Measurements from ENCODE around the gene CHRNA3.

The CHRNA3 gene

GRCh38 chr15:78620527-78621421 is at the start of gene CHRNA3:
Gene CHRNA3, minus strand, starts transcription at chr15:78620996. Its CDS starts 202 bp downstream, at chr15:78620794.
- DNase-seq, result no peak

DNA sequence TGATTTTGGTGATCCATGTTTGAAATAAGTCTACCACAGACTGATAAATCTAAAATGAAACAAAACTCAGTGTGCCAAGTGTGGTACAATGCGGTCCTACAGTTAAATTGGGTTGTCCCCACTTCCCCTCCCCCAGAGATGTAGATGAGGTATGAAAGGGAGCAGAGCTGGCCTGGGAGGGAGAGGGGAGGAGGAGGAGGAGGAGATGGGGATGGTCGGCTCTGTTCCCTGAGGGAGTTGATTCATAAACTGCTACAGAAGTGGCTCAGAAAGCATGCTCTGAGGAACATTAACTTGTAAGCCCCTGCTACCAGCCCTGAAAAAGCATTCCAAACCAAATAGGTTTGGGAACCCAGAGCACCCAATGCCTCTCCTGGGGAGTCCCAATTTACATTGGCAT is 48.2 kb upstream of the CHRNA3 start:
- no peak for DNase-seq

DNA sequence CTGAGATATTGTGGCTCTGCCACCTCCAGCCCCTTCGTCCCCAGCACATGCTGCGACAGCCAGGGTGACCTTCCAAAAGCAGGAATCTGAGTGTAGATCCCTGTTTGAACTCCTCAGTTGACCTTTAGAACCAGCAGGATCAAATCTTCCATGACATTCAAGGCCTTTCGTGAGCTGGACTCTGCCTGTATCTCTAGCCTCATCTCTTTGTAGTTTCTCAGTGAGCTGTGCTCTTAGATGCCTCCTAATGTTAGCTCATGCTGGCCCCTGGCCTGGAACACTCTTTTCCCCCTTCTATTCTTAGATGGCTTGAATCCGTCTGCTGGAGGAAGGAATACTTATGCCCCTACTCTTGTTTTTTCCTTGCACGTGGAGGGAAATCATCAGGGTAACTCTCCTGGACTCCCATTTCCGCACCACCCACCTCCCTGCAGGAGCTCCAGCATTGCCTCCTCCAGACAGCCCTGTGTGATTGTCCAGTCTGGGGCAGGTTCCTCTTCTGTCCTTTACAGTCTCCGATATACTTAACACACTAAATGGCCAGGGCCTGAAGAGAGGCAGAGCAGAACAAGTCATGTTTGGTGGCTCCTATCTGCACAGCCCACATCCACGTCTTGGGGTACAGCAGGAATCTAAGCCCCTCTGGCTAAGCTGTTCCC is 46.9 kb upstream of the CHRNA3 start:
- no peak for DNase-seq

DNA sequence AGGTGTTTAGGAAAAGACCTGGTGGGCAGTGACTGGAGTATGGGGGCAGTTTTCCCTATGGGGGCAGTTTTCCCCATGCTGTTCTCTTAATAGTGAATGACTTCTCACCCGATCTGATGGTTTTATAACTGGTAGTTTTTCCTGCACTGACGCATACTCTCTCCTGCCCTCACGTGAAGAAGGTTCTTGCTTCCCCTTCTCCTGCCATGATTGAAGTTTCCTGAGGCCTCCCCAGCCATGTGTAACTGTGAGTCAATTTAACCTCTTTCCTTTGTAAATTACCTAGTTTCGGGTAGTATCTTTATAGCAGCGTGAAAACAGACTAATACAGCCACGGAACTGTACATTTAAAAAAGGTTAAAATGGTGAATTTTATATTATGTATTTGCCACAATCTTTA is 45.2 kb upstream of the CHRNA3 start:
- DNase-seq, result no peak

GRCh38 chr15:78663703-78664102 is 42.9 kb upstream of the CHRNA3 start:
- no peak for DNase-seq

DNA sequence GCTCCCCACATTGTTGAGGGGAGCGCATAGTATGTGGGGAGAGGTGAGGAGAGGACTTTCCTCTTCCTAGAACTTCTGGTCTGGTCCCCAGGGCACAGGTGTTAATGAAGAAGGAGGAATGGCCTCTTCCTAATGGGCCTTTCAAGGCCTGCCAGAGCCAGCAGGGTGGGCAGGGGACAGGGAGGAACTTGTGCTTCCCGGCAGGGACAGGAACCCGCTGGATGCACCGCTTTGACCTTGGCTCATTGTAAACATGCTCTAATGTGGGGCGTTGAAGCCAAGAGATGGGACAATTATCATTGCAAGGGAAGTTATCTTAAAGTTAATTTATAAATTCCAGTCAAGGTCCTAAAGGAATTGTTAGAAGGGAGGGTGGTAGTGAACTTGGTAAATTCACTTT is 41.2 kb upstream of the CHRNA3 start:
- no peak for DNase-seq

GRCh38 chr15:78661001-78661400 is 40.2 kb upstream of the CHRNA3 start:
- DNase-seq, result no peak

DNA sequence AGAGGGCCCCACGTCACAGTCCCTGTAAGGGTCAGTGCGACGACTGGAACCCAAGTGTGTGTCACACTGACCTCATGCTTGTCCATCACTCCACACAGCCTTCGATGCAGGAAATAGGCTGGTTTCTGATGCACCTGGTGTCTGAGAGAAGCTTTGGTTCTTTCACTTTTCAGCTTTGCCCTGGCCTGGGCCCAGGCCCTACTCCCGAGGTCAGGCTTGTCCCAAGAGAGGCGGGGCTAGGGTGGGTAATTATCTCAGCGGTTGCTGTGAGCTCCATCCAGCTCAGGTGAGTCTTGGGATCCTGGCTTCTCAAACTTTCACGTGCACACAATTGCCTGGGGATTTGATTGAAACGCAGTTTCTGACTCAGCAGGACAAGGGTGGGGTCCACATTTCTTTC is 39.8 kb upstream of the CHRNA3 start:
- DNase-seq, result no peak

GRCh38 chr15:78658823-78659222 is 38.0 kb upstream of the CHRNA3 start:
- DNase-seq, result no peak

DNA sequence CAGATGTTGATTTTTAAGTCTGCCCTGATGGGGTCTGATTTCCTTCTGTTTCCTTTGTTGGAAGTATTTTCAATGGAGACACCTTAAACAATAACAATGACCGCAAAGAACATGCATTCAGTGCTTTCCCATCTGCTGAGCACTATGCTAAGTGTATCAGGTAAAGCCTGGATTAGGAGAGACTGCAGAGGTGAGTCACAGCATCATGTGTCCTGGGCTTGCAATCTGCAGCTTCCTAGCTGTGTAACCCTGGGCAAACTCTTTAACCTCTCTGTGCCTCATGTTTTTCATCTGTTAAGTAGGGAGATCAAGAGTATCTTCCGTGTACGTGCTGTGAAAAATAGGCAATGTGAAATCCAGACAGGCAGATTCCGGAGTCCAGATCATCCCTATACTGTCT is 33.5 kb upstream of the CHRNA3 start:
- DNase-seq, result no peak

DNA sequence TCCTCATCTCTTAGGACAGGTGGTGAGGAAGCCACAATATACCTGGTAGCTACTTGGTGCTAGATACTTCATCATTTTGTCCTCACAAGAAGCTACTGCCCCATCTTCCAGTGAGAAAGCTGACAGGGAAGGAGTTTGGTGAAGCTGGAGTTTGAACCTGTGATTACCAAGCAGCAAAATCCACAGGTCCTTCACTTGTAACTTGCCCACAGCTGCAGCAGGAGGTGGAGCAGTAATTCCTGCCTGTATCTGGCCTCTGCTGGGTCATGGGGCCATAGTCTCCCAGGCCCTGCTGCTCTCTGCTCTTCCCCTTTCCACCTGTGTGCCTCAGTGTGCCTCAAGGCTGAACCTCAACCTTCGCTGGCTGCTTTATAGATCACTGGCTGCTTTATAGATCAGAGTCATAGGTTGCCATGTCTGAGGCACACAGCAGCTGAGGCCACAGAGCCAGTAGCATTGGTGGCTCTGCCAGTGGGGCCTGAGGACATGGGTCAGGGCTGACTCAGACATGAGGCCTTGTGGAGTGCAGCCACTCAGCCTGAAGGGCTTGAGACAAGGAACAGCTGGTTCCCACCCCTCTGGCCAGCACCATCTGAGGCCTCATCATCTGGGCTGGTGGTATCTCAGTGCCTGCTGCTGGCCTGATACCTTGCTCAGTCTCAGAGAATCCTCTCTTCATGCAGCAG is 31.3 kb upstream of the CHRNA3 start:
- DNase-seq, result no peak

DNA sequence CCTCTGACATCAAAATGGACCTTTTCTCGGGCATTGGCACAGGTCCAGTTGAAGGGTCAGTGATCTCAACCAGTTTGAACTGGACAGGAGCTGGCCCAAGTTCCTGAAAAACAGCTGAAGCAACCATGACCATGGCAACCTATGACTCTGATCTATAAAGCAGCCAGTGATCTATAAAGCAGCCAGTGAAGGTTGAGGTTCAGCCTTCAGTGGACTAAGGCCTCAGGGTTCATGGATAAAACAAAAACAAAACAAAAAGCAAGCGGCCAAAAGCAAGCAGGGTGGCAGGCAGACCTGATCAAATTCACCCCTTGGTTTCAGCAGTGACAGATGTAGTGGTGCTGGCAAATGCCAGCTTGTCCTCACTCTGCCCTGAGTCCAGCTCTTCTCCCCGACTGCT is 30.2 kb upstream of the CHRNA3 start:
- DNase-seq, result no peak

GRCh38 chr15:78650022-78650421 is 29.2 kb upstream of the CHRNA3 start:
- DNase-seq, result no peak

DNA sequence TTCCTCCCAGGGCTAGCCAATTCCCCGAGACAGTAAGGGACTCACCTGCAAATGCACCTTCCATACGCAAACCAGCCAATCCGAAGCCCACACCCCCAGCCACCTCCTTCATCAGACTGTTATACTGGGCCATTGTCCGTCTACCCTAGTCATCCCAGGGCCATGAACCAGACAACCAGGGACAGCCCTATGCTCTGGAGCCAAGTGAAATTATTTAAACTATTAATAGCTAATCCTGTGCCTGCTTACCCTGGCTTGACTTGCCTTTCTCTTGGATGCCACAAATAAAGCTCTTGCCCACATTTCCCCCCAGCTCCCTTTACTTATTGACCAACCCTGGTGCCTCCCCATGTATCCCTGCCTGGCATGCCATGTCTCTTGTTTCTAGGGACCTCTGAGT is 24.2 kb upstream of the CHRNA3 start:
- DNase-seq, result no peak

- no peak for DNase-seq
Observed at GRCh38 chr15:78642331-78642730, 21.5 kb upstream of the CHRNA3 start.

DNA sequence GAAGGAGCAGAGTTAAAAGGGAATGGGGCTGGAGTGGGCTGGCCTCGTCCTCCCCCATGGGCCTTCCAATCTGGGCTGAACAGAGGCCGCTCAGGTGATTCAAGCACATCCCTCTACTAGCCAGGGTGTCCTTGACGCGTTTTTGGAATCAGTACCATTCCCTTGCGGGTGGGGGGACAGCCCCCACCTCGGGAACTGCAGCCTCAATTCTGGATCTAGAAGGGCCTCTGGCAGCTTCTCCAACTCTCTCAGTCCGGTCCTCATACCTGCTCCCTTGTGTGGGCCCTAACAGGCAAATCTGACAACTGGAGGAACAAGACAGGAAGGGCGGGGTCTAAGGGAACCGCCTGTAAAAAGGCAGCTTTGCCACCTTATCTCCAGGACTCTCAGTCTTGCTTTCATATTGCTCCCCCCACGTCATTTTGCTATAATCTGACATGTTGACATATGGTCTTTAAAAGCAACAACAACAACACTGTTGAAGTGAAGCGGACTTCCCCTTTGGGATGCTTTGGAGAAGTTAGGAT is 21.0 kb upstream of the CHRNA3 start:
- DNase-seq, result no peak

DNA sequence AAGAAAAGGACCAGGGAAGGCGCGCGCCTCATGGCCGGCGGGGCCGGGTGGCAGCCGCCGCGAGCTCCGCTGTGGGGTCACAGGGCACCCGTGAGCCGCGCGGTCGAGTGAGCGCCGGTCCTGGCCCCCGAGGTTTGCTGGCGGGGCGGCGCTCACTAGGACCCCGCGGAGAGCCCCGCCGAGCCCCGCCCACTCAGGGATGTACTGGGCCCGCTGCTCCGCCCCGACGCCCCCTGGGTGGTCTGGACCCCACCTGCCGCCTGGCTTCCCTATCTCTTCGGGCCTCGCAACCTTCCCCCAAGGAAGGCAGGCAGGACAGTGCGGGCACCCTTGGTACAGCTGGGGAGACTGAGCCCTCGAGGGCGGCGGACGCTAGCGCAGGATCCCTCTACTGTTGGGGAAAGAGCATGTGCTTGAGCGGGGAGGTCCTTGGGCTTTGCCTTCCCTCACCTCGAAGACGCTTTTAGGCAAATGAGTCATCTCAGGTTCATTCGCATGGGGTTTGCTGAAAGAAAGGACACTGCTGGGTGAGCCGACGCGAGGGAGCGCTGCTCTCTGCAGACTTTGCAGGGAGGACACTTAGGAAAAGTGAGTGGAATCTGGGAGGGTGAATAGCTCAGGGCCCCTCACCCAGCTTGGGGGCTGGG is 20.4 kb upstream of the CHRNA3 start, which contains the start of gene CHRNB4:
TSS of gene CHRNB4 (minus strand) at position 109 of the 647 bp plus-strand sequence. CDS start at position 32, 77 bp downstream.
- no peak for DNase-seq

GRCh38 chr15:78640527-78641101 is 19.8 kb upstream of the CHRNA3 start:
- no peak for DNase-seq

- DNase-seq, result no peak
Observed at GRCh38 chr15:78638658-78639314, 18.0 kb upstream of the CHRNA3 start.

DNA sequence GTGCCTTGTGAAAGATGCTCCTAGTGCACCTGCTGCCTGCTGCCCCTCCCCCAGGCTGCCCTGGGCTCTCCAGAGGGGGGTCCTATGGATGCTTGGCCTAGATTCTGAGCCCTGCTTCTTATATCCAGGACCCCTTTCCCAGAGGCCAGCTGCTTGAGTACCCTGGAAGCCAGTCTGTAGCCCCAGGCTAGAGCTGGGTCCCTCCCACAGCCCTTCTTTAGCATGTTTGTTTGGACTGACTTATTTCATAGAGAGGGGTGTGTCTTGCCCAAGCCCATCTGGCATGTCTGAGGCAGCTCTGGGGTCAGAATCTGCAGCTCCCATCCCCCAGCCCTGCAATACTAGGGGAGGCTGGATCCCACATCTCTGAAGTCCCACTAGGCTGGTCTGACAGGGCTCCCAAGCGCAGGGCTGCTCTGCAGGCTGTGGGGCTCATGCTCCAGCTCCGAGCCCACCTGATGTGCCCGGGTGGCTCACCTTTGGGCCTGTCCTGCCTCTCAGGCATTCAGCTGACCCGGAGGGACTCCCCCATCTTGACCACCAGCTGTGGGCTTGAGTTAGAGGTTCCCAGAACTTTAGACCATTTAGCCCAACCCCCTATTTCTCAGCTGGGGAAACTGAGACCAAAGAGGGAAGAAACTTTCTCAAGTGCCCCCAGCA is 17.1 kb upstream of the CHRNA3 start:
- DNase-seq, result no peak

DNA sequence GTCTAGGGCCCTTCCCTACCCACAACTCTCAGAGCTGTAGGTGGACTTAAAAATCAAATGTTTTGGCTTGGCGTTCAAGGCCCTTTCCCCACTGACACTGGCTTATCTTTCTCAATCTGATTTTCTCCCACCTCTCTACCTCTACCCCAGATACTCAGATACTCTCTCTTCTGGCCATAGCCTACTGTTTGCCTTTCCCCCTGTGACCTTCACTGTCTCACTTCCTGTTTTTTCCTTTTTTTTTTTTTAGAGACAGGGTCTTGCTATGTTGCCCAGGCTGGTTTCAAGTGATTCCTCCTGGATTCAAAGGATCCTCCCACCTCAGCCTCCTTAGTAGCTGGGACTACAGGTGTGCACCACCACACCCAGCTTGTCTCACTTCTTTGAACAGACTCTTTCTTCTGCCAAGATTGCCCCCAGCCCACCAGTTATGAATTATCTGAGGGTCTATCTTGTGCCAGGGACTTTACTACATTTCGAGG is 15.6 kb upstream of the CHRNA3 start:
- no peak for DNase-seq

Data from cortex of kidney (tissue), 1 donor.